Measurements from ENCODE around the gene RAB11FIP3. TPM values are rescaled to one million over a fixed set of nuclear protein-coding genes. Genes with fewer than 3 reads are reported as not detected.
"Not testable (repeated sequence)": the region's sequence is repeated elsewhere in the genome, so short reads cannot be mapped to it uniquely, and the experiment has no call there.

RAB11FIP3 gene
- total RNA-seq = 23.4 TPM

DNA sequence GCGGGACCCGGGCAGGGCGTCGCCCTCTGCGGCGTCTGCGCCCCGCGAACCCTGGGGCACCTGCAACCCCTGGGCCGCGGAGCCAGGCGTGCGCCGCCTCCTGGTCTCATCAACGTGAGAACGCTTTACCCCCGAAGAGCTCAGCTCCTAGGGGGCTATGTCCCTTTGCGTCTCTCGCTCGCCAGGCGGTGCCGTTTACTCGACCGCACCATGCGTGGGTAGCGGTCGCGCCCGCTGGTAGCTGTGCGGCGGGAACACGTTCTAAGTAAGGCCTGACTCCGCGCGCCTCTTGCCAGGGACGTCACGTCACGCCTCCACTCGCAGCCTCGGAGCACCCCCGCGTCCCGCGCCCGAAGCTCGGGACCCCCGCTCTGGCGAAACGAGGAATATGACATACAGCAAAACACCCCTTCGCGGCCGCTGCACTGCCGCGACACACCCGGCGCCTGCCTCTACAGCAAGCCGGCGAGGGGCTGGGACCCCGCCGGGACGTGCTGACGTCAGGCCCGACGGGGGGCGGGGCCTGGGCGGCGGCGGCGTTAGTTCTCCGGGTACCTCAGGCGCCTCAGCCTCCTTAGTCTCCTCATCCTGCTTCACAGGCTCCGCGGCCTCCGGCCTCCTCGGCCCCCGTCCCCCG lies at the start of gene RAB11FIP3:
Gene RAB11FIP3, plus strand, starts transcription at position 568 of the 637 bp plus-strand sequence. CDS start 358 bp downstream, outside the sequence.
- DNase-seq (ENCODE audit: low read depth in 2 of 3, low spot score in 2 of 3) = peak; percentile 76 to 82 (median 78)

DNA sequence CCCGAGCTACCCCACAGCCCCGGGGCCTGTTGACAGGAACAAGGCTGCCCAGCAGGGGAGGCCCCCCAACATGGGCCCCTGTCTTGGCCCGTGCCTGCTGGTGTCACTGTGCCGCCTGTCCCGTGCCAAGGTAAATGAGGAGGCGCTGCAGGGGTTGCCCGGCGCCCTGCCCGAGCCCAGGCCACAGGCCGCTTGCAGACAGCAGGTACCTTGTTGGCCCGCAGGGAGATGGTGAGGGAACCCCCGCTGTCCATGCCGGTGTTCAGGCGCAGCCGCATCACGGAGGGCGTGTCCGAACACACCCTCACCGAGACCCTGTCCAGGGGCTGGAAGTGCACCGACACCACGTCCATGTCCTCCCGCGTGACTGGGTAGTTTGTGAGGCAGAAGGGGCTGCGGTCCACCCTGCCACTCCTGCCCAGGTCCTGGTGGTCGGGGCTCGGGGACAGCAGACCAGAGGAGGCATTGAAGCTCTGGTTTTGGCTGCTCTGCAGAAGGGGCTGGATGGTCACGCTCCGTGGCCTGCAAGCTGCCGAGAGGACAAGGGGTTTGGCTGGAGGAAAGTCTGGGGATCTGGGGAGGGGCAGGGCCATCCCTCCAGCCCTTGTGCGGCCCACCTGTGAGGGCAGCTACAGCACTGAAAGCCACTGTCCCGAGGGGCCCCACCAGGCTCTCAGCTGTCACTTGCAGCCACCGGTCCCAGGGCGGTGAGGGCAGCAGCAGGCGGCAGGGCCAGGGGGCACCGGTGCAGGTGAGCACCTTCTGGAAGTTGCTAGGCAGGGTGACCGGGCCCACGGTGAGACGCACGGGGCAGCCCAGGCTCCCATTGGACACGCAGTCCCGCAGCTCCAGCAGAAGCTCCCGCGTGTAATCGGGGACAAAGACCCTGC lies 49.3 kb upstream of the RAB11FIP3 start:
- DNase-seq (ENCODE audit: low read depth in 2 of 3, low spot score in 2 of 3) = no peak

- no peak for DNase-seq (ENCODE audit: low read depth in 2 of 3, low spot score in 2 of 3)
Measured at GRCh38 chr16:376817-377418, 48.5 kb upstream of the RAB11FIP3 start.

GRCh38 chr16:377419-377951 lies 48.0 kb upstream of the RAB11FIP3 start:
- DNase-seq (ENCODE audit: low read depth in 2 of 3, low spot score in 2 of 3) = no peak

DNA sequence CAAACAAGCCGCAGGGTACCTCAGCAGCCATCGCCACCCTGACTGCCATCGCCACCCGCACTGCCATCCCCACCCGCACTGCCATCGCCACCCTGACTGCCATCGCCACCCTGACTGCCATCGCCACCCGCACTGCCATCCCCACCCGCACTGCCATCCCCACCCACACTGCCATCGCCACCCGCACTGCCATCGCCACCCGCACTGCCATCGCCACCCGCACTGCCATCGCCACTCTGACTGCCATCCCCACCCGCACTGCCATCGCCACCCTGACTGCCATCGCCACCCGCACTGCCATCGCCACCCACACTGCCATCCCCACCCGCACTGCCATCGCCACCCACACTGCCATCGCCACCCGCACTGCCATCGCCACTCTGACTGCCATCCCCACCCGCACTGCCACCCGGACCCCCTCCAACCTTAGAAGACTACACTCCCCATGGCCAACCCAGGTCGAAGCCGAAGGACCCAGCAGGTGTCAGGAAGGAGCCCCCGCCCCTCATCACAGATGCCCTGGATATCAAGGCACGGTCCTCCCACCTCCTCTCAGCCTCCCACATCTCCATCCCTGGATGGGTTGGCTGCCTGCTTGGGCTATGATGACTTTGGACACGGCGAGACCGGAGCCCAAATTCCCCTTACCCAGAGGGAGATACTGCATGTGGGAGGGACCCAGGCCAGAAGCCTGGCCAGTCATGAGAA lies 47.2 kb upstream of the RAB11FIP3 start:
- DNase-seq (ENCODE audit: low read depth in 2 of 3, low spot score in 2 of 3) = not testable (repeated sequence)

- no peak for DNase-seq (ENCODE audit: low read depth in 2 of 3, low spot score in 2 of 3)
Measured at GRCh38 chr16:378821-379182, 46.6 kb upstream of the RAB11FIP3 start.

- DNase-seq (ENCODE audit: low read depth in 2 of 3, low spot score in 2 of 3) = no peak
Measured at GRCh38 chr16:379183-379960, 46.1 kb upstream of the RAB11FIP3 start.

- no peak for DNase-seq (ENCODE audit: low read depth in 2 of 3, low spot score in 2 of 3)
Measured at GRCh38 chr16:379961-380761, 45.3 kb upstream of the RAB11FIP3 start.

- DNase-seq (ENCODE audit: low read depth in 2 of 3, low spot score in 2 of 3) = no peak
Measured at GRCh38 chr16:380762-381011, 44.8 kb upstream of the RAB11FIP3 start.

DNA sequence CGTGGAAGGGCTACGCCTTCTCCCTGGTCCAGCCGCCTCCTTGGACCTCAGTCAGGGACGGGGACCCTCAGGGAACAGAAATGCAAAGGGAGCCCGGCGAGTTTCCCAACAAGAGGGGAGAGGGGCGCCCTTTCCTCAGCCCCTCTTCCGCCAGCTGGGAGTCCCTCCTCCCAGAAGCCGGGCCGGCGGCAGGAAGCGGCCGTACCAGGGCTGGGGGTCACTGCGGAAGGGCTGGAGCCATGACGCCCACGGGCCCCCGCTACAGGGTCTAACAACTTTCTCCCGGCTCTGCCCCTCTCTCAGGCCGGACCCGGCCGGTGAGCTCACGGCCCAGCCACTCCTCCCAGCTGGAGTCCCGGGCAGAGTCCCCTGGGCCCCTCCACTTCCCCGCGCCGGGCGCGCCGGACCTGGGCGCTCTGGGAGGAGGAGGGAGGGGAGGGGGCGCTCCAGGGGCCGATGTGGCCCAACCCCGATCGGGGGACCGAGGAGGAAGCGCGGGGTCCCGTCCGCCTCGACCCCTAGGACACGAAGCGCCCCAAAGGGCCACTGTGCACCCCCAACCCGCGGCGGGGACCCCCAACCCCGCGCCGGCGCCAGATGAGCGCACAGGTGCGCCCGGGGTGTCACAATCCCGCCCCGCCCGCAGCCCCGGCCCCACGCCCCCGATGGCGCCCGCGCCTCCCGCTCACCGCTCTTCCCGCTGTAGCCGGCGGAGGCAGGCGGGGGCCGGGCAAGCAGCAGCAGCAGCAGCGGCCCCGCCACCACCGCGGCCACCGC lies 44.2 kb upstream of the RAB11FIP3 start:
- no peak for DNase-seq (ENCODE audit: low read depth in 2 of 3, low spot score in 2 of 3)

DNA sequence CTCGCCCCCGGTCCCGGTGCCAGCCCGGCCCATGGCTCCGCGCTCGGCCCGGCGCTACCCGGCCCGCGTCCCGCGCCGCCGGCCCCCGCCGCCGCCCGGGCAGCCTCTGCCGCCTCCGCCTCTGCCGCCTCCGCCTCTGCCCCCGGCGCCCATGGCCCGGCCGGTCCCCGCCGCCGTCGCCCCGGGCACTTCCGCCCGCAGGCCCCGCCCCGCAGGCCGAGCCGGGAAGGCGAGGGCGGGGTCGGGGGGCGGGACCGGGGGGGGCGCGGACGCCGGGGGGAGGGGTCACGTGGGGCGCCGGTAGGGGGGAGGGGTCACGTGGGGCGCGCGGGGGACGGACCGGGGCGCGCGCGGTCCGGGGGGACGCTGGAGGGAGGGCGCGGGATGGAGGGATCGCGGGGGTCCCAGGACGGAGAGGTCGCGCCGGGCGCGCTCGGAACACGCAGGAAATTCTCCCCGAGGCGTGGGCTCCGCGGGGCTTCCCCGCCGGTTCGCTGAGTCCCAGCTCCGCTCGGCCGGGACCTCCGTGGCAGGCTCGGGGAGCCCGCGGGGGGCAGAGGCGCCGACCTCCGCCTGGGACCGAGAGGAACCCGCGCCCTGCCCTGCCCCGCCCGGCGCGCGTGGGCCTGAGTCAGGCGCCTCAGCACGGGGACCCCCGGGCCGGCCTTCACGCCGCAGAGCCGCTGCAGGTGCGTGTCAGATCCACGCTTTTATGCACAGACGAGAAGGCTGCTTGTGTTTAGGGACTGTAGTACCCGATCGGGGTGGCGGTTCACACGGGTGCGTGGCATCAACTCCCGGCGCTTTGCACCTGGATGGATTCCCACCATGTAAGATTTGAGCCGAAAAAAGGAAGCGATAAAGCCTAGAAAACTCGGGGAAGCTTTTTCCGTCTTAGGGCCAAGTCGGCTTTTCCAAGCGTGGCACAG lies 43.4 kb upstream of the RAB11FIP3 start, which contains the start of gene PGAP6:
Gene PGAP6, minus strand, starts transcription at position 190 of the 929 bp plus-strand sequence. Its CDS starts 157 bp downstream, at position 33.
- DNase-seq (ENCODE audit: low read depth in 2 of 3, low spot score in 2 of 3) = peak; percentile 40 to 61 (median 46)

DNA sequence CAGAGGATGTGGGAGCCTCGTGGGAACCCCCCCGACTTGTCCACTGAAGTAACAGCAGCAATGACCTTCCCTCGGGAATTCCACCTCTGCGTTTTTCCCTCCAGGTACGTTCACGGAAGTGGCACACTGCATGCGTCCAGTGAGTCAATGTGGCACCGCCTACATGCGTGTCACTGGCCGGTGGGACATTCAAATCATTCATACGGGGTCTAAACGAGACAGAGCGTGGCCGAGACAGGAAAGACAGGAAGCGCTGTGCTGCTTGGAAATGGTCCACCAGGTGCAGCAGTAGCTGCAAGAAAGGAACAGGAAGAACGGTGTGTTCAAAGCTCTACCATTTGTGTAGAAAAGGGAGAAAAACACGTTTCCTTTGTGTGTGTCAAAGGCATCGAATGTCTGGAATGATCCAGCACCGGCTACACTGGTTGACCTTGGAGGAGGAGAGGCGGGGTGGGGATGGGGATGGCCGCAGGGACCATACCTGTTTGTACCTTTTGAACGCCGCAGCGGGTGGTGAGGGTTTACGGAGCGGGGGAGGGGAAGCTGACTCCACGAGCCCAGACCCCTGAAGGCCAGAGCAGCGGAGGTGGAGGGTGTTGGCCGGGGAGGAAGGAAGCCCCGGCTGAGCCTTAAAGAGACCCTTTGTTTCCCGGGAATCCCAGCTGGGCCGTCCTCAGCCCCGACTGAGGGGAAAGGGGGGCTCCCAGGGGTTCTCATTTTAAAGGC lies 42.0 kb upstream of the RAB11FIP3 start:
- peak in 2 of 3 donors; percentile 53 to 59 for DNase-seq (ENCODE audit: low read depth in 2 of 3, low spot score in 2 of 3)

- DNase-seq (ENCODE audit: low read depth in 2 of 3, low spot score in 2 of 3) = no peak
Measured at GRCh38 chr16:386641-387156, 38.8 kb upstream of the RAB11FIP3 start.

DNA sequence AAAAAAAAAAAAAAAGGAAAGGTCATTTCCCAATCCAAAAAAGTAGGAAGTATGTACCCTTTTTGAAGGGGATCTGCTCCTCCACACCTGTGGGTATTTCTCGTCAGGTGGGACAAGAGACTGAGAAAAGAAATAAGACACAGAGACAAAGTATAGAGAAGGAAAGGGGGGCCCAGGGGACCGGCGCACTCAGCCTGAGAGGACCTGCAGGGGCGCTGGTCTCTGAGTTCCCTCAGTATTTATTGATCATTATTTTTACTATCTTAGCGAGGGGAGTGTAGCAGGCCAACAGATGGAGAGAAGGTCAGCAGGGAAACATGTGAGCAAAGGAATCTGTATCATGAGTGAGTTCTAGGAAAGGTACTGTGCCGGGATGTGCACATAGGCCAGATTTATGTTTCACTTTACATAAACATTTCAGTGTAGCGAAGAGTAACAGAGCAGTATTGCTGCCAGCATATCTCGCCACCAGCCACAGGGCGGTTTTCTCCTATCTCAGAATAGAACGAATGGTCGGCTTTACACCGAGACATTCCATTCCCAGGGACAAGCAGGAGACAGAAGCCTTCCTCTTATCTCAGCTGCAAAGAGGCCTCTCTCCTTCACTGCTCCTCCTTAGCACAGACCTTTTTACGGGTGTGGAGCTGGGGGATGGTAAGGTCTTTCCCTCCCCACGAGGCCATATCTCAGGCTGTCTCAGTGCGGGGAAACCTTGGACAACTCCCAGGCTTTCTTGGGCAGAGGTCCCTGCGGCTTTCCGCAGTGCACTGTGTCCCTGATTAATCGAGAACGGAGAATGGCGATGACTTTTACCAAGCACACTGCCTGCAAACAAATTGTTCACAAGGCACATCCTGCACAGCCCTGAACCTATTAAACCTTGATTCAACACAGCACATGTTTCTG lies 37.4 kb upstream of the RAB11FIP3 start:
- DNase-seq (ENCODE audit: low read depth in 2 of 3, low spot score in 2 of 3) = not testable (repeated sequence)

DNA sequence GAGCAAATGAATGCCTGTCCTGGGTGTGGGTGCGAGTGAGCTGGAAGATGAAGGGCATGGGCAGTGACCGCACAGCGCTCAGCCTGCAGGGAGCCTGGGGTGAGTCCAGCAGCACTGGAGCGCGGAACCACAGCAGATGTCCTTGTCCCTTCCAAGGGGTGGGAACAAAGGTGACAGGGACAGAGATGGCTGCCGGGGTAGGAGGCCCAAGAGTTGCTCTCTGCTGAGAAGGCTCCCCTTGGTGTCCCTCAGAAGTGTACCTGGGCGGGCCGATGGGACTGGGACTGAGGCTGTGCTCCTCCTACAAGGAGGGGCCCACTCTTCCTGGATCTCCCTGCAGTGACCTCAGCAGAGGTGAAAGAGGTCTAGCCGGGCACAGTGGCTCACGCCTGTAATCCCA lies 36.1 kb upstream of the RAB11FIP3 start:
- no peak for DNase-seq (ENCODE audit: low read depth in 2 of 3, low spot score in 2 of 3)
